Right kidney (tissue), 1 donor: ENCODE results near the gene DNA2.

Experiments
- DNase-seq: peaks from one replicate; pipeline ENCODE4 v3.0.0-alpha.2; 2016

Gene DNA2

DNA sequence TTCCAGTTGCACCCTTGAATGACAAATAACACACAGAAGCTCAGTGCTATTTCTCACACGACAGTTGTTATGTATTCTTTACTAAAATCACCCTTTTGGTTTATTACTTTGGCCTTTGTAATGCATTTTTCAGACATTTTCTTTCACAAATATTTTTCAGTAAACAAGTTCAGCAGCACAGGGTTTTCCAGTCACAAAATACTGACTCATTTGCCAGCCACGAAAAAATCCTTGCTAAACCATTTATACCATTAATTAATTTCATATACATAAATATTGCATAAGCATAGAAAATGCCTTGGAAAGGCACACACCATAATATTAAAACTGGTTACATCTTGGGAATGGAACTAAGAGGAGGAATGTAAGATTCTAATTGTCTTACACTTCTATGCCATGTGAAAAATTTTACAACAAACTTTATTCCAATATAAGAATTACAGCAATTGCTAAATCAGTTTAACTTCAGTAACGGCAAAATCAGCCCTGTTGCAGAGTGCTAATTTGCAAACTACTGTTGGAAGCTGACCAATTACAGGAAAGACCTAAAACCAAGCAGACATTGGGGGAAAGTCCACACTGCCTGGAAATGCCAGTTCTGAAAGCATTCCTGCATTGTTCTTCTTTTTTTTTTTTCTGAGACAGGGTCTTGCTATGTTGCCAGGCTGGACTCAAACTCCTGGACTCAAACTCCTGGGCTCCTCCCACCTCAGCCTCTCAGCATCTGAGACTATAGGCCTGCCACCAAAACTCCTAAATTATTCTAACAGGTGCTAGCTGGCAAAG, 107.5 kb downstream of the DNA2 start:
- no peak for DNase-seq
